H9 (cell line): ENCODE measurements around the gene ERN1. TPM values are rescaled to one million over a fixed set of nuclear protein-coding genes. Genes with fewer than 3 reads are reported as not detected.

ENCODE experiments used
- DNase-seq: peaks from one replicate; pipeline ENCODE4 v3.0.0-alpha.2; 2017
- H2AFZ ChIP-seq: one replicate; pipeline ENCODE4 v1.6.1; 2013; ENCODE audit warnings: mild to moderate bottlenecking, low read length, control low read depth, moderate library complexity
- H2AK5ac ChIP-seq: 2 replicates; pipeline ENCODE4 v1.6.1; 2013; ENCODE audit warnings: low read length, control low read depth, mixed read lengths; ENCODE audit not compliant: insufficient read length
- H2BK120ac ChIP-seq: one replicate; pipeline ENCODE4 v1.6.1; 2013; ENCODE audit warnings: low read depth, mild to moderate bottlenecking, low read length, control low read depth, inconsistent platforms; ENCODE audit not compliant: poor library complexity, severe bottlenecking
- H2BK12ac ChIP-seq: 2 replicates; pipeline ENCODE4 v1.6.1; 2013; ENCODE audit warnings: low read length, control low read depth, mixed read lengths, low read depth; ENCODE audit not compliant: insufficient read length
- H2BK15ac ChIP-seq: 2 replicates; pipeline ENCODE4 v1.6.1; 2013; ENCODE audit warnings: low read depth, low read length, control low read depth
- H2BK20ac ChIP-seq: one replicate; pipeline ENCODE4 v1.6.1; 2013; ENCODE audit warnings: low read depth, mild to moderate bottlenecking, low read length, control low read depth, inconsistent platforms; ENCODE audit not compliant: poor library complexity, severe bottlenecking
- H2BK5ac ChIP-seq: 2 replicates; pipeline ENCODE4 v1.6.1; 2013; ENCODE audit warnings: low read length, control low read depth, mixed read lengths; ENCODE audit not compliant: insufficient read length
- H3K14ac ChIP-seq: 2 replicates; pipeline ENCODE4 v1.6.1; 2013; ENCODE audit warnings: low read length, control low read depth; ENCODE audit not compliant: insufficient read depth
- H3K18ac ChIP-seq: 2 replicates; pipeline ENCODE4 v1.6.1; 2013; ENCODE audit warnings: low read depth, mild to moderate bottlenecking, mixed read lengths, low read length, control low read depth; ENCODE audit not compliant: insufficient read length
- H3K23ac ChIP-seq: 2 replicates; pipeline ENCODE4 v1.6.1; 2013; ENCODE audit warnings: low read length, control low read depth, mixed read lengths, low read depth; ENCODE audit not compliant: insufficient read length
- H3K23me2 ChIP-seq: 2 replicates; pipeline ENCODE4 v1.6.1; 2013; ENCODE audit warnings: low read depth, mild to moderate bottlenecking, mixed read lengths, low read length, control low read depth; ENCODE audit not compliant: insufficient read length, poor library complexity, severe bottlenecking
- H3K27ac ChIP-seq: 2 replicates; pipeline ENCODE4 v1.5.1; 2013; ENCODE audit warnings: low read length, control low read depth, mixed read lengths, low read depth; ENCODE audit not compliant: insufficient read length
- H3K27me3 ChIP-seq: 2 replicates; pipeline ENCODE4 v1.6.1; 2013; ENCODE audit warnings: low read length, control low read depth, inconsistent platforms; ENCODE audit not compliant: insufficient read depth
- H3K4ac ChIP-seq: 2 replicates; pipeline ENCODE4 v1.6.1; 2013; ENCODE audit warnings: low read depth, mild to moderate bottlenecking, control low read depth, inconsistent platforms, low read length, moderate library complexity
- H3K4me1 ChIP-seq: 2 replicates; pipeline ENCODE4 v1.6.1; 2013; ENCODE audit warnings: low read length, control low read depth, inconsistent platforms; ENCODE audit not compliant: insufficient read depth
- H3K4me2 ChIP-seq: 2 replicates; pipeline ENCODE4 v1.6.1; 2013; ENCODE audit warnings: low read length, control low read depth, mixed read lengths; ENCODE audit not compliant: insufficient read length, insufficient read depth
- H3K56ac ChIP-seq: 2 replicates; pipeline ENCODE4 v1.6.1; 2013; ENCODE audit warnings: low read depth, mild to moderate bottlenecking, mixed read lengths, low read length, control low read depth; ENCODE audit not compliant: insufficient read length
- H3K79me1 ChIP-seq: 2 replicates; pipeline ENCODE4 v1.6.1; 2013; ENCODE audit warnings: low read depth, mild to moderate bottlenecking, moderate library complexity, low read length, control low read depth, inconsistent platforms; ENCODE audit not compliant: insufficient read depth, poor library complexity, severe bottlenecking
- H3K79me2 ChIP-seq: 2 replicates; pipeline ENCODE4 v1.6.1; 2013; ENCODE audit warnings: low read length, control low read depth, inconsistent platforms; ENCODE audit not compliant: insufficient read depth
- H3K9ac ChIP-seq: 2 replicates; pipeline ENCODE4 v1.6.1; 2013; ENCODE audit warnings: low read length, control low read depth, mixed read lengths; ENCODE audit not compliant: insufficient read length; ENCODE audit errors: extremely low read depth
- H3K9me3 ChIP-seq: one replicate; pipeline ENCODE4 v1.6.1; 2013; ENCODE audit warnings: low read depth, low read length, inconsistent platforms; ENCODE audit not compliant: control insufficient read depth
- H3T11ph ChIP-seq: one replicate; pipeline ENCODE4 v1.6.1; 2013; ENCODE audit warnings: mild to moderate bottlenecking, low read length, control low read depth, inconsistent platforms
- H4K20me1 ChIP-seq: one replicate; pipeline ENCODE4 v1.6.1; 2013; ENCODE audit not compliant: control insufficient read depth, insufficient read length, insufficient read depth
- H4K5ac ChIP-seq: 2 replicates; pipeline ENCODE4 v1.6.1; 2013; ENCODE audit warnings: low read depth, mild to moderate bottlenecking, mixed read lengths, low read length, control low read depth; ENCODE audit not compliant: insufficient read length
- H4K8ac ChIP-seq: replicated peaks from 2 replicates; pipeline ENCODE4 v1.6.1; 2013; ENCODE audit warnings: low read length, control low read depth, mixed read lengths, low read depth; ENCODE audit not compliant: insufficient read length
- H4K91ac ChIP-seq: 2 replicates; pipeline ENCODE4 v1.6.1; 2013; ENCODE audit warnings: low read depth, mild to moderate bottlenecking, moderate library complexity, mixed read lengths, low read length, control low read depth; ENCODE audit not compliant: insufficient read length
- H3K27ac Mint-ChIP-seq, 3 experiments: 2 replicates in 2 of 3; 3 replicates in 1 of 3; pipeline ENCODE4 v1.8.0; 2020 to 2021; ENCODE audit warnings: mixed read lengths in 3 of 3, mild to moderate bottlenecking in 1 of 3, moderate library complexity in 1 of 3
- H3K27me3 Mint-ChIP-seq: 2 replicates; pipeline ENCODE4 v1.8.0; 2021; ENCODE audit warnings: low read depth, mild to moderate bottlenecking, moderate library complexity, mixed read lengths
- H3K36me3 Mint-ChIP-seq, 3 experiments: 2 replicates in 2 of 3; 3 replicates in 1 of 3; pipeline ENCODE4 v1.8.0; 2020 to 2021; ENCODE audit warnings: low read depth in 3 of 3, mixed read lengths in 3 of 3; ENCODE audit not compliant: insufficient read depth in 1 of 3
- H3K4me1 Mint-ChIP-seq, 2 experiments: 2 replicates each; pipeline ENCODE4 v1.8.0; 2020; ENCODE audit warnings: mixed read lengths in 2 of 2
- H3K4me3 Mint-ChIP-seq, 2 experiments: 2 replicates in 1 of 2; 3 replicates in 1 of 2; pipeline ENCODE4 v1.8.0; 2020 to 2021; ENCODE audit warnings: mild to moderate bottlenecking in 2 of 2, mixed read lengths in 2 of 2, moderate library complexity in 1 of 2
- H3K9me3 Mint-ChIP-seq, 2 experiments: 2 replicates in 1 of 2; 3 replicates in 1 of 2; pipeline ENCODE4 v1.8.0; 2020; ENCODE audit warnings: mild to moderate bottlenecking in 2 of 2, mixed read lengths in 2 of 2, moderate library complexity in 1 of 2
- CTCF ChIP-seq: fragments of 200-600 bp; sonication (generic); conservative IDR thresholded peaks from 3 replicates; pipeline ENCODE4 v1.8.0; 2021; ENCODE audit warnings: antibody characterized with exemption, mild to moderate bottlenecking
- WGBS: extraction: QIAGEN DNeasy Blood & Tissue Kit; methylation state at CpG from one replicate; pipeline ENCODE4 v1.1.7; 2013; ENCODE audit warnings: missing lambda C conversion rate, low lambda C conversion rate, mixed read lengths; ENCODE audit not compliant: insufficient read length; ENCODE audit errors: extremely low coverage; 5-methylcytosine and 5-hydroxymethylcytosine counted together
- total RNA-seq: library from RNA; stranded (reverse); gene quantifications from 2 replicates; pipeline ENCODE4 v1.2.1, GENCODE V29; 2021

Gene ERN1
- total RNA-seq, 1 experiment from 2014 or later, result 5.0 TPM

GRCh38 chr17:64073771-64074703, 55.9 kb downstream of the ERN1 start:
- H3K27me3 Mint-ChIP-seq, result no peaks in the 10 kb centered on the region
- Histone ChIP-seq H3K9me3 (peaks cover 9% of the 10 kb centered on the region), H3K4ac (no peak overlapping the region), H3K23ac (no peak overlapping the region), H3K27me3 (no peaks in the 10 kb centered on the region), H3K23me2 (no peaks in the 10 kb centered on the region), H3K79me2 (no peaks in the 10 kb centered on the region), H3T11ph (no peak overlapping the region), H3K56ac (no peak overlapping the region), H2BK12ac (no peak overlapping the region), H3K4me2 (no peak overlapping the region), H3K27ac (no peak overlapping the region), H2AFZ (no peak overlapping the region), H2BK5ac (no peak overlapping the region), H2BK20ac (no peak overlapping the region), H4K8ac (no peak overlapping the region), H3K9ac (no peak overlapping the region), H3K18ac (no peak overlapping the region), H3K14ac (no peak overlapping the region), H3K79me1 (no peaks in the 10 kb centered on the region), H3K4me1 (no peaks in the 10 kb centered on the region), H4K20me1 (no peaks in the 10 kb centered on the region), H2BK120ac (no peak overlapping the region), H4K5ac (no peak overlapping the region), H4K91ac (no peak overlapping the region), H2AK5ac (no peak overlapping the region), H2BK15ac (no peak overlapping the region)
- WGBS, result no CpG with 5 or more reads among the region's 9 CpGs
- DNase-seq, result no peak
- H3K9me3 Mint-ChIP-seq, result peaks cover 9 to 11% of the 10 kb centered on the region in 2 experiments; a peak in 4 of 5 replicates
- peaks cover 0 to 6% of the 10 kb centered on the region in 2 experiments; a peak in 2 of 4 replicates for H3K4me1 Mint-ChIP-seq
- H3K4me3 Mint-ChIP-seq, result no peak overlapping the region
- H3K27ac Mint-ChIP-seq, result no peak overlapping the region
- no peak for TF ChIP-seq CTCF
- H3K36me3 Mint-ChIP-seq, result peaks cover 20 to 22% (median 22%) of the 10 kb centered on the region in 3 experiments
